IPS DF 6.9 (cell line): ENCODE data around the gene XAGE2.

Experiments used
- DNase-seq: peaks from one replicate; pipeline ENCODE4 v3.0.0-alpha.2; 2013; ENCODE audit warnings: low read depth, low spot score
- H3K27ac ChIP-seq: one replicate; pipeline ENCODE4 v1.5.1; 2013; ENCODE audit warnings: low read length, control low read depth
- H3K27me3 ChIP-seq: 2 replicates; pipeline ENCODE4 v1.6.1; 2013; ENCODE audit warnings: mild to moderate bottlenecking, low read length; ENCODE audit not compliant: control insufficient read depth, insufficient read depth
- H3K36me3 ChIP-seq: 2 replicates; pipeline ENCODE4 v1.6.1; 2013; ENCODE audit warnings: low read length; ENCODE audit not compliant: control insufficient read depth, insufficient read depth
- H3K4me1 ChIP-seq: 2 replicates; pipeline ENCODE4 v1.6.1; 2013; ENCODE audit warnings: low read length; ENCODE audit not compliant: control insufficient read depth, insufficient read depth
- H3K4me3 ChIP-seq: 2 replicates; pipeline ENCODE4 v1.5.1; 2013; ENCODE audit warnings: mild to moderate bottlenecking, low read length
- H3K9me3 ChIP-seq: 2 replicates; pipeline ENCODE4 v1.6.1; 2013; ENCODE audit warnings: low read length, inconsistent platforms; ENCODE audit not compliant: control insufficient read depth, insufficient read depth
- WGBS: extraction: QIAGEN DNeasy Blood & Tissue Kit; methylation state at CpG from one replicate; pipeline ENCODE4 v1.1.7; 2013; ENCODE audit warnings: mixed read lengths, missing lambda C conversion rate; ENCODE audit not compliant: insufficient read length, insufficient coverage; 5-methylcytosine and 5-hydroxymethylcytosine counted together

The XAGE2 gene

DNA sequence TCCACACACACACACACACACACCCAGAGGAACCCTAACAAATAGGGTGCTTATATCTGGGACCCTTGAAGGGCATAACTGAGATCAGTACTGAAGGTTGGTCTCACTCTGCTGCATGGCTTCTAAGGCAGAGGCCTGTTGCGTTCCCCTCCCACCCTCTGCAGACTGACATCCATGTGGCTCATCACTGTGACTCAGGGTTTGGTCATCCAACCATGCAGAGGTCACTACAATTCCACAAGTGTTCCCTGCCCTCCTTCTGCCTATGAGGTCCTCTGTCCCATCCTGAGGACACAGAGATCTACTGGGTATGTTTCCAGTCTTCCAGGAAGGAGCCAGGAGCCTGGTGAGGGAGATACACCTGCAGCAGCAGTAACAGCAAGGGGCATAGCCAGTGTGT, 55.8 kb downstream of the XAGE2 start:
- Histone ChIP-seq H3K27ac (no peak overlapping the region), H3K4me3 (no peak overlapping the region), H3K36me3 (no peaks in the 10 kb centered on the region), H3K4me1 (no peaks in the 10 kb centered on the region), H3K9me3 (no peaks in the 10 kb centered on the region), H3K27me3 (no peaks in the 10 kb centered on the region)
- WGBS, result no CpG with 5 or more reads among the region's 1 CpG
- DNase-seq, result no peak
